Measurements from ENCODE around the gene NOL4. TPM values are rescaled to one million over a fixed set of nuclear protein-coding genes. Genes with fewer than 3 reads are reported as not detected.

NOL4 gene
- total and polyA plus RNA-seq, 10 of the 15 experiments (the other 5 are each of a cell fraction or from before 2014, with no cell fraction given): 1.3 to 10.0 (median 6.3) TPM

GRCh38 chr18:34222307-34223163 is 2.2 kb downstream of the NOL4 start (continued):
- TF ChIP-seq ZNF687 (IDR thresholded peaks at IDR 0.05): 0 out of 2 replicates have a peak, but pooled peaks have one; percentile 19
- TF ChIP-seq IRF3 (IDR thresholded peaks at IDR 0.05): no peak
- TF ChIP-seq NBN (IDR thresholded peaks at IDR 0.05): 0 out of 2 replicates have a peak, but pooled peaks have one; percentile 37
- no peak for TF ChIP-seq JUND (IDR thresholded peaks at IDR 0.05; ENCODE audit: low read depth, low read length)
- no peak for TF ChIP-seq ZNF622 (IDR thresholded peaks at IDR 0.05)
- no peak for TF ChIP-seq USF2 (IDR thresholded peaks at IDR 0.05; ENCODE audit: borderline replicate concordance, low read depth, low read length)
- TF ChIP-seq PML (IDR thresholded peaks at IDR 0.05; ENCODE audit: low read length): no peak
- TF ChIP-seq EZH2 (IDR thresholded peaks at IDR 0.05; ENCODE audit: borderline replicate concordance, control insufficient read depth, low read depth, low read length): no peak
- no peak for TF ChIP-seq NR2C2 (IDR thresholded peaks at IDR 0.05; ENCODE audit: borderline replicate concordance, control insufficient read depth, insufficient read length, low read depth)
- TF ChIP-seq E4F1 (IDR thresholded peaks at IDR 0.05; ENCODE audit: borderline replicate concordance, partially characterized antibody): no peak
- TF ChIP-seq ETV6 (conservative IDR thresholded peaks at IDR 0.05 in 1 of 2, IDR thresholded peaks at IDR 0.05 in 1 of 2; ENCODE audit: borderline replicate concordance in 1 of 2, low read depth in 1 of 2): no peak
- no peak for TF ChIP-seq EP300 (IDR thresholded peaks at IDR 0.05; ENCODE audit: borderline replicate concordance in 1 of 2, control insufficient read depth in 1 of 2, low read depth in 2 of 2, low read length in 2 of 2)
- peak; percentile 54 for TF ChIP-seq PKNOX1 (IDR thresholded peaks at IDR 0.05)
